Head of caudate nucleus (tissue), 42 donors: ENCODE measurements around the gene NSDHL.

Experiments used
- DNase-seq, 42 donors: peaks; one replicate each; pipeline versions ENCODE4 v3.0.0 to v3.0.0-alpha.2; 2020 to 2021; ENCODE audit warnings: mixed read lengths in 7 of 42
- intact Hi-C: fragments of 100-400 bp; cut with DNase I; formaldehyde crosslinking; loops from one replicate; pipeline ENCODE4 v1.15.0; 2022

Gene NSDHL

GRCh38 chrX:152884171-152884570 is 53.3 kb downstream of the NSDHL start:
- intact Hi-C loops, result no loop called here
- DNase-seq, result no peak

DNA sequence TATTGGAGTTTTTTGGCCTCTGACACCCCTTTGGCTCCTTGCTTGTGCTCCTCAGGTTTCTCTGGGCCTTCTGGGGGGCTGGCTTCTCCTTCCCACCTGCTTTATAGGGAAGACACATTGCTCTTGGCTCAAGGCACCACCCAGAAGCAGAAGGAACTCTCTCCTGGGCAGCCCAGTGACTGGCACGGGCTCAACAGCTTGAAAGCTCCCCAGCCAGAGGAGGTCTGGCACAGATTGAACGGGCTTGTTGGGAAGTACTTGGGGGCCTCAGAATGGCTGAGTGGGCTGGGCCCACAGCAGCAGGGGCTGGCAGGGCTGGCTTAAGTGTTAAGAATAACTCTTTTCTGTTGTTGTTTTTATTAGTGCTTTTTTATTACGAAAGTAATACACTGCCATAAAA is 55.9 kb downstream of the NSDHL start:
- DNase-seq, result peak in 3 of 42 donors; percentile 6 to 39 (median 12)
- intact Hi-C loops, result no loop called here

DNA sequence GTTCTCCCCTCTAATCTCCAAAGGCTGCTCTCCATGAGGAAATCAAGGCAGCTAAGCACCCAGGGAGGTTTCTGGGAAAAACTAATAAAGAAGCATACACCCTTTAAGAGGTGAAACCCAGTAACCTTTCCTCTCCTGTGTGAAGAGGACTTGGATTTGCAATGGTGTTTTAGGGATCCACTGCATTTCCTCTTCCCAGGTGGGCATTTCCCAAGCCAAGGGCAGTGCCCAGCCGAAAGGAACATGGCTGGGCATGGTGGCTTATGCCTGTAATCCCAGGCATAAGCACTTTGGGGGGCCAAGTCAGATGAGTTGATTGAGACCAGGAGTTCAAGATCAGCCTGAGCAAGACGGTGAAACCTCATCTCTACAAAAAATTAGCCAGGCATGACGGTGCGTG is 61.6 kb downstream of the NSDHL start:
- intact Hi-C loops, result no loop called here
- no peak for DNase-seq

DNA sequence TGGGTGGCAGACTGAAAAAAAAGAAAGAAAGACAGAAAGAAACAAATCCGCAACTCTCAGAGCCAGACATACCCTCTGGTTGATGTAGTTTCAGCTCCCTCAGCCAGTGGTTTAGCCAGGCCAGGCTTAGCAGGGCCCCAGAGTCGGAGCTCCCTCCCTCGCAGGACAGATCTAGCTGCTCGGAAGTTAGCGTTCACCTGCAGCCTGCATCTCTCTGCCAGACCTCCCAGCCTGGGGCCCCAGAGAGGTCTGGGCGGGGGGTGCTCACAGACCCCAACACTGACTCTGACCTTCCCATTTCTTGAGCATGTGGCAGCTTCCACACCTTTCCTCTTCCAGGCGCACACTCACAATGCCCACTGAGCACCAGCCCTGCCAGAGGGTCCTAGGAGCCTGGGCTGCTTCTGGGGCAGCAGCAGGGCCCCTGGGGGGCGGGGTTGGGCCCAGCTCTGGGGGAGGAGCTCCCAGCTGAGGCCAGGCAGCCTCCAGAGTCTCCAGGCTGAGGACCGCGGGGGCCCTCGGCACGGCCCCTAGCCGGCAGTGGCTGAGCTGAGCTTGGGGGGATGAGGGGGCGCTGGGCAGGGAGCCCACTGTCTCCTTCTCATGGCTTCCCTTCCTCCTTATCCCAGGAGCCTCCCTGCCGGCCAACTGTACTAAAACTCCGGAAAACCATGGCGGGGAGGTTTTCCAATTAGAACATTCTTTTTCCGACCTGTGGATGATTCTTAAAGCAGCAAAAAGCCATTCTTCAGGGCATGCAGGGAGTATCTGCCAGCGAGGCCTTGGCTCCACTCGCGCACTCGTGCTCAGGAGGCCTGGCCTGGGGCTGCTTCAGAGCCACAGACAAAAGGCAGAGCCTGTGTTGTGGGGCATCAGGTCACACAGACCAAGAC is 62.4 kb downstream of the NSDHL start:
- DNase-seq, result no peak
- intact Hi-C loops, result no loop called here

- no peak for DNase-seq
- intact Hi-C loops, result no loop called here
Measured at GRCh38 chrX:152893980-152894610, 63.2 kb downstream of the NSDHL start.

DNA sequence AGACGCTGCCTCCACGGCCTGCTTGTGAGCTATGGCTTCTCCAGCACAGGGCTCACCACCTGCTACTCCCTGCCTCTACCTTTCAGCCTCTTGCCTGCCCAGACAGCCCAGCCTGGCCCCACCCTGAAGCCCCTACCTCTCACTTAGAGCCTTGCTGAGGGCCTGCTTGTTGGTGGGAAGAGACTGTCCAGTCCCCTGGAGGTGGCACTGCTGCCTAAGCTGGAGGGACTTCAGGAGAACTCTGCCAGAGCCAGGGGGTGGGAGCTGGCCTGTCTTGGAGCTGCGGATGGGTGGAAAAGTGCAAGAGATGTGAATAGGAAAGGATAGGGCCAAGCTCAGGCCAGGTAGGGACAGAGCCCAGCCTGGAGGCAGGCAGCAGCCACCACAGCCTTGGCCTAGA is 64.3 kb downstream of the NSDHL start:
- intact Hi-C loops, result no loop called here
- DNase-seq, result no peak

GRCh38 chrX:152895724-152896420 is 65.0 kb downstream of the NSDHL start:
- intact Hi-C loops, result no loop called here
- no peak for DNase-seq

DNA sequence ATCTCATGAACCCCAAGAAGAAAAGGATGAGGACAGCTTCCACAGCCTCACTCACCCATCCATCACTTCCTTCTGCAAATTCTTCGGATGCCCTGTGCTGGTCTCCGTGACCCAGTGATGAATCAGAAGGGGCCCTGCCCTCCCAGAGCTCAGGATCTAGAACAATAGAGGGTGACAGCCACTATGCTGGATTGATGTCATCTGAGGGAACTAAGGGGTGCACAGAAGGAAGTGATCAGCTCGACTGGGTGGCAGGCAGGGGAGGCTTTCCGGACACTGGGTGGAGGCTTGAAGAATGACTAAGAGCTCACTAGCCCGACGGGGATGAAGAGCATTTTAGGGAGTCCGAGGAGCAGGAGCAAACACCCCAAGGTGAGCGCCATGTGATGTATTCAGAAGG is 65.6 kb downstream of the NSDHL start:
- no peak for DNase-seq
- intact Hi-C loops, result no loop called here

DNA sequence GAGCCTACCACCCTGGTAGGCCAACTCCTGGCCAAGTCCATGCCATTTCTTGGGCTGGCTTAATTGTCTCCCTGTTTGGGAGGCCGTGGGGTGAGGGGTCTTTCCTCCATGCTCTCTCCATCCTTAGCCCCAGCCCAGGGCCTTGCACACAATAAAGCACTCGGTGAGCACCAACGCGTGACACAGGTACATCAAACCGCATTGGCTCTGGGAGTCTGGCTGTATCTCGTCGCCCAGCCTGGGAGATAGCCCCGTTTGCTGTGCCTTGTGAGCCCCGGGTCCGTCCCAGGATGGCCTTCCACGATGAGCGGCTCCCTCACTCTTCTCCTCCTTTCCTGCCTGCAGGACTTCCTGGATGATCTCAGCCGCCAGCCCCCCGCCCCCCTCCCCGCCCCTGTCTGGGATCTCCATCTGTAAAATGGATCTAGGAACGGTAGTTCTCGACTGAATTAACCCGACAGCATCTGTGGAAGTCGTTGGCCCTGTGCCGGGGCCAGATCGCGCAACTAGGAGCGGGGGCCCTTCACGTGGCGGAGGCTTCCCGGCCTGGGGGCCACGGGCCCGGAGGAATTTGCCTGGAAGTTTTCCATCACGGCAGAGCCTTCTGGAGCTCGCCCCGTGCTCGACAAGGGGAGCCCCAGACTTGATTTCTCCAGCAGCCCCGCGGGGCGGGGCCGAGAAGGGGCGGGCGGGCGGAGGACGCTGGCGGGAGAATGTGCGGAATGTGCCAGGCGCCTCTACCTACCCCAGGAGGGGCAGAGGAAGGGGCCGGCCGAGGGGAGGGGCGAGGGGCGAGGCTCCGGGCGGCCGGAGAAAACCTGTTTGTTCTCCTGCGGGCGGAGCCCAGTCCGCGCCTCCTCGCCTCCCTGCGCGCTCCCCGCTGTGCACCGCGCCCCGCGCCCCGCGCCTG is 66.6 kb downstream of the NSDHL start, which contains the start of gene ZNF185:
Gene ZNF185, plus strand, starts transcription at position 846 of the 910 bp plus-strand sequence. CDS start 16,423 bp downstream, outside the sequence.
- no peak for DNase-seq
- intact Hi-C loops, result no loop called here

GRCh38 chrX:152898442-152898841 is 67.6 kb downstream of the NSDHL start:
- DNase-seq, result no peak
- intact Hi-C loops, result no loop called here

DNA sequence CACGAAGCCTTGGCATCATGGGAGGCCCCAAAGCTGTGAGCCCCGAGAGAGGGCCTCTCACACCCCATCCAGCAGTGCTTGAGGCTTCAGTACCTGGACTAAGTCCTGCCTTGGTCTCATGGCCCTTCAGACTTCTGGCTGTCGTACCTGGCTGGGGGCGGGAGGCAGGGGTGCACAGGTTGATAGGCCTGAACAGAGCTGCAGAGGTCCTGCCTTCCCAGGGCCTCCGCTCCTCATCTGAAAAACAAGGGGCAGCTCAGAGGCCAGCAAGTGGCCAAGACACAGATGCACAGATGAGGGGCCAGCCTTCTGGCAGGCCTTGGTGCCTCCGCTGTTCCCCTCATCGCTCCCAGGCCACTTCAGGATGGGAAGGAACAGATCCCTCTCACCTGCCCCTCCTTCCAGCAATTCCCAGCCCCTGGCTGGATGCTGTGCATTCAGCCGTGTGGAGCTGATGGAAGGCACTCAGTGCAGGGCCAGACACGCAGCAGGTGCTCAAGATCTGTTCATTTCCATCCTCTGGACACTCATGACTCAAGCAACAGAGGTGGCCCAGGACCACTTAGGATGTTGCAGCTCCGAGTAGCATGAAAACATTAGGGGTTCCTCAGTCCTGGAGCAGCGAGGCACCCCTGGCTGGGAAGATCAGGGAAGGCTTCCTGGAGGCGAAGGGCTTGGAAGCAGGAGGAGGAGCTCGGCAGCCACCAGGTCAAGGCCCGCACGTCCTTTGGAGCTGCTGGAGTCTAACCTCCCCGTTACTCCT is 68.4 kb downstream of the NSDHL start:
- no peak for DNase-seq
- intact Hi-C loops, result no loop called here

- intact Hi-C loops, result no loop called here
- DNase-seq, result no peak
Measured at GRCh38 chrX:152899874-152900719, 69.2 kb downstream of the NSDHL start.

- no peak for DNase-seq
- intact Hi-C loops, result no loop called here
Measured at GRCh38 chrX:152900937-152901445, 70.1 kb downstream of the NSDHL start.

DNA sequence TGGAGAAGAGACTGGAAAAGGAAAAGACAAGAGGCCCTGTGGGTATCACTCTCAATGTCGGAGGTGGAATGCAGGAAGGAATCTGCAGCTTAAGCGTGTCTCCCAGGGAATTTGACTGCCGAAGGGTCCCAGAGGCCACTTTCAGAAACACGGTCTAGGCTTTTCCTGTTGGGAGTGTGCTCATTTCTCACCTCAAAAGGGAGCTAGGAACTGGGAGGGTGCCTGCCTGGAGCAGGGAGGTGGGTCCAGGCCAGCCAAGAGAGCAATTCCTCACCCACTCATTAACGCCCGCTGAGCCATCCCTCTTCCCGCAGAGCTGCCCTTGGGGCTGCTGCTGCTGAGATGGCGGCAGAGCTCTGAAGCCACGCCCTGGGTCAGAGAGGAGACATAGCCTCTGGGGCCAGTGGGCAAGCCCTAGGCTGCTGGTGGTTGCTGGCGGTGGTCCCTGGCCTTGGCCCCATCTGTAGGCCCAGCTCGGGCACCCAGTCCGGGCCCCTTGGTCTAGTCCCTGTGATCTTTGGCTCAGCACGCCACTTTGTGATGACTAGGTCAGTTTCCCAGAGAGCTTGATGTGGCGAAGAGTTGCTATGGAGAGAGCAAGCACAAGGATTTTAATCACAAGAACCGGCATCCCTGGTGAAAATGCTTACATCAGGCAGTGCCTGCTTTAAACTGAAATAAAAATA is 71.1 kb downstream of the NSDHL start:
- intact Hi-C loops, result no loop called here
- DNase-seq, result no peak

DNA sequence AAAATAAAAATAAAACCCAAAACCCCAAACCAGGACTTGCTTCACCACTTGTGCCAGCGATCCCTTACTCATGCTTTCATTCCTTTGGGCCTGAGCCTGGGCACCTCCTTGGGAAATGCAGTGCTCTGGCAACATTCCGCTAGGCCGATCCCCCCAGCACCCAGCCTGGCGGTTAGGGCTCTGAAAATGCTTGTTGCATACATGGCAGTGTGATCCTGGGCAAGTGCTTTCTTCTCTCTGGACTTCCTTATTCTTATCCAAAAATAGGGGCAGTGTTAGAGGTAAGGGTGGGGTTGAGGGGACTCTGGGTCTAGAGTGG is 71.6 kb downstream of the NSDHL start:
- intact Hi-C loops, result no loop called here
- no peak for DNase-seq

GRCh38 chrX:152903589-152903988 is 72.7 kb downstream of the NSDHL start:
- no peak for DNase-seq
- intact Hi-C loops, result no loop called here
